H9 (cell line): Measurements from ENCODE around the gene AFAP1. TPM values are rescaled to one million over a fixed set of nuclear protein-coding genes. Genes with fewer than 3 reads are reported as not detected.

ENCODE experiments used
- DNase-seq: peaks from one replicate; pipeline ENCODE4 v3.0.0-alpha.2; 2017
- H2AFZ ChIP-seq: one replicate; pipeline ENCODE4 v1.6.1; 2013; ENCODE audit warnings: mild to moderate bottlenecking, low read length, control low read depth, moderate library complexity
- H2AK5ac ChIP-seq: 2 replicates; pipeline ENCODE4 v1.6.1; 2013; ENCODE audit warnings: low read length, control low read depth, mixed read lengths; ENCODE audit not compliant: insufficient read length
- H2BK120ac ChIP-seq: one replicate; pipeline ENCODE4 v1.6.1; 2013; ENCODE audit warnings: low read depth, mild to moderate bottlenecking, low read length, control low read depth, inconsistent platforms; ENCODE audit not compliant: poor library complexity, severe bottlenecking
- H2BK12ac ChIP-seq: 2 replicates; pipeline ENCODE4 v1.6.1; 2013; ENCODE audit warnings: low read length, control low read depth, mixed read lengths, low read depth; ENCODE audit not compliant: insufficient read length
- H2BK15ac ChIP-seq: 2 replicates; pipeline ENCODE4 v1.6.1; 2013; ENCODE audit warnings: low read depth, low read length, control low read depth
- H2BK20ac ChIP-seq: one replicate; pipeline ENCODE4 v1.6.1; 2013; ENCODE audit warnings: low read depth, mild to moderate bottlenecking, low read length, control low read depth, inconsistent platforms; ENCODE audit not compliant: poor library complexity, severe bottlenecking
- H2BK5ac ChIP-seq: 2 replicates; pipeline ENCODE4 v1.6.1; 2013; ENCODE audit warnings: low read length, control low read depth, mixed read lengths; ENCODE audit not compliant: insufficient read length
- H3K14ac ChIP-seq: 2 replicates; pipeline ENCODE4 v1.6.1; 2013; ENCODE audit warnings: low read length, control low read depth; ENCODE audit not compliant: insufficient read depth
- H3K18ac ChIP-seq: 2 replicates; pipeline ENCODE4 v1.6.1; 2013; ENCODE audit warnings: low read depth, mild to moderate bottlenecking, mixed read lengths, low read length, control low read depth; ENCODE audit not compliant: insufficient read length
- H3K23ac ChIP-seq: 2 replicates; pipeline ENCODE4 v1.6.1; 2013; ENCODE audit warnings: low read length, control low read depth, mixed read lengths, low read depth; ENCODE audit not compliant: insufficient read length
- H3K23me2 ChIP-seq: 2 replicates; pipeline ENCODE4 v1.6.1; 2013; ENCODE audit warnings: low read depth, mild to moderate bottlenecking, mixed read lengths, low read length, control low read depth; ENCODE audit not compliant: insufficient read length, poor library complexity, severe bottlenecking
- H3K27ac ChIP-seq: 2 replicates; pipeline ENCODE4 v1.5.1; 2013; ENCODE audit warnings: low read length, control low read depth, mixed read lengths, low read depth; ENCODE audit not compliant: insufficient read length
- H3K27me3 ChIP-seq: 2 replicates; pipeline ENCODE4 v1.6.1; 2013; ENCODE audit warnings: low read length, control low read depth, inconsistent platforms; ENCODE audit not compliant: insufficient read depth
- H3K4ac ChIP-seq: 2 replicates; pipeline ENCODE4 v1.6.1; 2013; ENCODE audit warnings: low read depth, mild to moderate bottlenecking, control low read depth, inconsistent platforms, low read length, moderate library complexity
- H3K4me1 ChIP-seq: 2 replicates; pipeline ENCODE4 v1.6.1; 2013; ENCODE audit warnings: low read length, control low read depth, inconsistent platforms; ENCODE audit not compliant: insufficient read depth
- H3K4me2 ChIP-seq: 2 replicates; pipeline ENCODE4 v1.6.1; 2013; ENCODE audit warnings: low read length, control low read depth, mixed read lengths; ENCODE audit not compliant: insufficient read length, insufficient read depth
- H3K56ac ChIP-seq: 2 replicates; pipeline ENCODE4 v1.6.1; 2013; ENCODE audit warnings: low read depth, mild to moderate bottlenecking, mixed read lengths, low read length, control low read depth; ENCODE audit not compliant: insufficient read length
- H3K79me1 ChIP-seq: 2 replicates; pipeline ENCODE4 v1.6.1; 2013; ENCODE audit warnings: low read depth, mild to moderate bottlenecking, moderate library complexity, low read length, control low read depth, inconsistent platforms; ENCODE audit not compliant: insufficient read depth, poor library complexity, severe bottlenecking
- H3K79me2 ChIP-seq: 2 replicates; pipeline ENCODE4 v1.6.1; 2013; ENCODE audit warnings: low read length, control low read depth, inconsistent platforms; ENCODE audit not compliant: insufficient read depth
- H3K9ac ChIP-seq: 2 replicates; pipeline ENCODE4 v1.6.1; 2013; ENCODE audit warnings: low read length, control low read depth, mixed read lengths; ENCODE audit not compliant: insufficient read length; ENCODE audit errors: extremely low read depth
- H3K9me3 ChIP-seq: one replicate; pipeline ENCODE4 v1.6.1; 2013; ENCODE audit warnings: low read depth, low read length, inconsistent platforms; ENCODE audit not compliant: control insufficient read depth
- H3T11ph ChIP-seq: one replicate; pipeline ENCODE4 v1.6.1; 2013; ENCODE audit warnings: mild to moderate bottlenecking, low read length, control low read depth, inconsistent platforms
- H4K20me1 ChIP-seq: one replicate; pipeline ENCODE4 v1.6.1; 2013; ENCODE audit not compliant: control insufficient read depth, insufficient read length, insufficient read depth
- H4K5ac ChIP-seq: 2 replicates; pipeline ENCODE4 v1.6.1; 2013; ENCODE audit warnings: low read depth, mild to moderate bottlenecking, mixed read lengths, low read length, control low read depth; ENCODE audit not compliant: insufficient read length
- H4K8ac ChIP-seq: replicated peaks from 2 replicates; pipeline ENCODE4 v1.6.1; 2013; ENCODE audit warnings: low read length, control low read depth, mixed read lengths, low read depth; ENCODE audit not compliant: insufficient read length
- H4K91ac ChIP-seq: 2 replicates; pipeline ENCODE4 v1.6.1; 2013; ENCODE audit warnings: low read depth, mild to moderate bottlenecking, moderate library complexity, mixed read lengths, low read length, control low read depth; ENCODE audit not compliant: insufficient read length
- H3K27ac Mint-ChIP-seq, 3 experiments: 2 replicates in 2 of 3; 3 replicates in 1 of 3; pipeline ENCODE4 v1.8.0; 2020 to 2021; ENCODE audit warnings: mixed read lengths in 3 of 3, mild to moderate bottlenecking in 1 of 3, moderate library complexity in 1 of 3
- H3K27me3 Mint-ChIP-seq: 2 replicates; pipeline ENCODE4 v1.8.0; 2021; ENCODE audit warnings: low read depth, mild to moderate bottlenecking, moderate library complexity, mixed read lengths
- H3K36me3 Mint-ChIP-seq, 3 experiments: 2 replicates in 2 of 3; 3 replicates in 1 of 3; pipeline ENCODE4 v1.8.0; 2020 to 2021; ENCODE audit warnings: low read depth in 3 of 3, mixed read lengths in 3 of 3; ENCODE audit not compliant: insufficient read depth in 1 of 3
- H3K4me1 Mint-ChIP-seq, 2 experiments: 2 replicates each; pipeline ENCODE4 v1.8.0; 2020; ENCODE audit warnings: mixed read lengths in 2 of 2
- H3K4me3 Mint-ChIP-seq, 2 experiments: 2 replicates in 1 of 2; 3 replicates in 1 of 2; pipeline ENCODE4 v1.8.0; 2020 to 2021; ENCODE audit warnings: mild to moderate bottlenecking in 2 of 2, mixed read lengths in 2 of 2, moderate library complexity in 1 of 2
- H3K9me3 Mint-ChIP-seq, 2 experiments: 2 replicates in 1 of 2; 3 replicates in 1 of 2; pipeline ENCODE4 v1.8.0; 2020; ENCODE audit warnings: mild to moderate bottlenecking in 2 of 2, mixed read lengths in 2 of 2, moderate library complexity in 1 of 2
- WGBS: extraction: QIAGEN DNeasy Blood & Tissue Kit; methylation state at CpG from one replicate; pipeline ENCODE4 v1.1.7; 2013; ENCODE audit warnings: missing lambda C conversion rate, low lambda C conversion rate, mixed read lengths; ENCODE audit not compliant: insufficient read length; ENCODE audit errors: extremely low coverage; 5-methylcytosine and 5-hydroxymethylcytosine counted together
- total RNA-seq: library from RNA; stranded (reverse); gene quantifications from 2 replicates; pipeline ENCODE4 v1.2.1, GENCODE V29; 2021
- TF ChIP-seq, protein P1 (sequence below): fragments of 200-600 bp; sonication (generic); conservative IDR thresholded peaks from 3 replicates; pipeline ENCODE4 v1.8.0; 2021; ENCODE audit warnings: antibody characterized with exemption, mild to moderate bottlenecking

The AFAP1 gene
- total RNA-seq, 1 experiment from 2014 or later = 6.5 TPM

- no CpG with 5 or more reads among the region's 37 CpGs for WGBS
- no peak overlapping the region for H3K4me3 Mint-ChIP-seq
- Histone ChIP-seq H4K5ac (no peak overlapping the region), H2AFZ (no peak overlapping the region), H2AK5ac (no peak overlapping the region), H4K8ac (no peak overlapping the region), H3K27ac (no peak overlapping the region), H2BK5ac (no peak overlapping the region), H3K27me3 (no peaks in the 10 kb centered on the region), H3K14ac (no peak overlapping the region), H3K23me2 (no peaks in the 10 kb centered on the region), H4K20me1 (no peaks in the 10 kb centered on the region), H3K18ac (no peak overlapping the region), H3T11ph (no peak overlapping the region), H3K56ac (no peak overlapping the region), H2BK120ac (no peak overlapping the region), H3K9me3 (no peaks in the 10 kb centered on the region), H3K23ac (no peak overlapping the region), H2BK15ac (no peak overlapping the region), H3K4me1 (no peaks in the 10 kb centered on the region), H3K79me2 (no peaks in the 10 kb centered on the region), H3K4ac (no peak overlapping the region), H3K9ac (no peak overlapping the region), H4K91ac (no peak overlapping the region), H3K79me1 (no peaks in the 10 kb centered on the region), H2BK20ac (no peak overlapping the region), H2BK12ac (no peak overlapping the region), H3K4me2 (no peak overlapping the region)
- H3K27ac Mint-ChIP-seq = no peak overlapping the region
- peaks cover 7% of the 10 kb centered on the region for H3K27me3 Mint-ChIP-seq
- no peaks in the 10 kb centered on the region for H3K36me3 Mint-ChIP-seq
- TF ChIP-seq, protein P1, sequence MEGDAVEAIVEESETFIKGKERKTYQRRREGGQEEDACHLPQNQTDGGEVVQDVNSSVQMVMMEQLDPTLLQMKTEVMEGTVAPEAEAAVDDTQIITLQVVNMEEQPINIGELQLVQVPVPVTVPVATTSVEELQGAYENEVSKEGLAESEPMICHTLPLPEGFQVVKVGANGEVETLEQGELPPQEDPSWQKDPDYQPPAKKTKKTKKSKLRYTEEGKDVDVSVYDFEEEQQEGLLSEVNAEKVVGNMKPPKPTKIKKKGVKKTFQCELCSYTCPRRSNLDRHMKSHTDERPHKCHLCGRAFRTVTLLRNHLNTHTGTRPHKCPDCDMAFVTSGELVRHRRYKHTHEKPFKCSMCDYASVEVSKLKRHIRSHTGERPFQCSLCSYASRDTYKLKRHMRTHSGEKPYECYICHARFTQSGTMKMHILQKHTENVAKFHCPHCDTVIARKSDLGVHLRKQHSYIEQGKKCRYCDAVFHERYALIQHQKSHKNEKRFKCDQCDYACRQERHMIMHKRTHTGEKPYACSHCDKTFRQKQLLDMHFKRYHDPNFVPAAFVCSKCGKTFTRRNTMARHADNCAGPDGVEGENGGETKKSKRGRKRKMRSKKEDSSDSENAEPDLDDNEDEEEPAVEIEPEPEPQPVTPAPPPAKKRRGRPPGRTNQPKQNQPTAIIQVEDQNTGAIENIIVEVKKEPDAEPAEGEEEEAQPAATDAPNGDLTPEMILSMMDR = no peak
- no peak for DNase-seq
- H3K4me1 Mint-ChIP-seq = 0 out of 4 replicates have a peak, but pooled peaks cover 0 to 2% of the 10 kb centered on the region in 2 experiments
- H3K9me3 Mint-ChIP-seq = no peaks in the 10 kb centered on the region
Measured at GRCh38 chr4:7739077-7739917, 200.4 kb downstream of the AFAP1 start.
